Epithelial cell of esophagus (primary cell): ENCODE results near the gene EEF1A2.

ENCODE experiments used
- DNase-seq: peaks from one replicate; pipeline ENCODE4 v3.0.0; 2010; ENCODE audit warnings: low read depth
- H3K4me3 ChIP-seq: 2 replicates; pipeline ENCODE4 v1.5.1; 2011; ENCODE audit warnings: mild to moderate bottlenecking, low read length, control low read depth
- TF ChIP-seq, protein P1 (sequence below): IDR thresholded peaks from 2 replicates; pipeline ENCODE4 v1.5.1; 2011; ENCODE audit warnings: low read depth, mild to moderate bottlenecking, low read length, control low read depth, inconsistent platforms; ENCODE audit not compliant: insufficient read depth; ENCODE audit errors: missing control alignments

Gene EEF1A2

DNA sequence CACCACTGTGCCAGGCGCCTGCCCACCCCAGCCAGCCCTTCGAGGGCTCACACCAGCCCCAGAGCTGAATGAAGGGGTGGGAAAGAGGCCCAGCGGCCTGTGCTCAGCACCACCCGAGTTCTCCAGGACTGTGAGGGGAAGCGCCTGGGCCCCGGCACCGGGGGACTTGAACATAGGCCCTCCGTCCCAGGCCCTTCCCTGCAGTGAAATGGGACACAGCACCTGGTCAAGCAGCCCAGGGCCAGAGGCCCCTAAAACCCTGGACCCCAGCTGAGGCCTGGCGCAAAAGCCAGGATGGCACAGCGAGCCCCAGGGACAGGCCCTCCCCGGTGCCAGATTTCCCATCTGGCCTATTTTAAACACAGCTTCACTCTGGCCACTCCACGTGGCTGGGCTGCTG, 30.5 kb downstream of the EEF1A2 start:
- DNase-seq, result no peak
- TF ChIP-seq, protein P1, sequence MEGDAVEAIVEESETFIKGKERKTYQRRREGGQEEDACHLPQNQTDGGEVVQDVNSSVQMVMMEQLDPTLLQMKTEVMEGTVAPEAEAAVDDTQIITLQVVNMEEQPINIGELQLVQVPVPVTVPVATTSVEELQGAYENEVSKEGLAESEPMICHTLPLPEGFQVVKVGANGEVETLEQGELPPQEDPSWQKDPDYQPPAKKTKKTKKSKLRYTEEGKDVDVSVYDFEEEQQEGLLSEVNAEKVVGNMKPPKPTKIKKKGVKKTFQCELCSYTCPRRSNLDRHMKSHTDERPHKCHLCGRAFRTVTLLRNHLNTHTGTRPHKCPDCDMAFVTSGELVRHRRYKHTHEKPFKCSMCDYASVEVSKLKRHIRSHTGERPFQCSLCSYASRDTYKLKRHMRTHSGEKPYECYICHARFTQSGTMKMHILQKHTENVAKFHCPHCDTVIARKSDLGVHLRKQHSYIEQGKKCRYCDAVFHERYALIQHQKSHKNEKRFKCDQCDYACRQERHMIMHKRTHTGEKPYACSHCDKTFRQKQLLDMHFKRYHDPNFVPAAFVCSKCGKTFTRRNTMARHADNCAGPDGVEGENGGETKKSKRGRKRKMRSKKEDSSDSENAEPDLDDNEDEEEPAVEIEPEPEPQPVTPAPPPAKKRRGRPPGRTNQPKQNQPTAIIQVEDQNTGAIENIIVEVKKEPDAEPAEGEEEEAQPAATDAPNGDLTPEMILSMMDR, result no peak

DNA sequence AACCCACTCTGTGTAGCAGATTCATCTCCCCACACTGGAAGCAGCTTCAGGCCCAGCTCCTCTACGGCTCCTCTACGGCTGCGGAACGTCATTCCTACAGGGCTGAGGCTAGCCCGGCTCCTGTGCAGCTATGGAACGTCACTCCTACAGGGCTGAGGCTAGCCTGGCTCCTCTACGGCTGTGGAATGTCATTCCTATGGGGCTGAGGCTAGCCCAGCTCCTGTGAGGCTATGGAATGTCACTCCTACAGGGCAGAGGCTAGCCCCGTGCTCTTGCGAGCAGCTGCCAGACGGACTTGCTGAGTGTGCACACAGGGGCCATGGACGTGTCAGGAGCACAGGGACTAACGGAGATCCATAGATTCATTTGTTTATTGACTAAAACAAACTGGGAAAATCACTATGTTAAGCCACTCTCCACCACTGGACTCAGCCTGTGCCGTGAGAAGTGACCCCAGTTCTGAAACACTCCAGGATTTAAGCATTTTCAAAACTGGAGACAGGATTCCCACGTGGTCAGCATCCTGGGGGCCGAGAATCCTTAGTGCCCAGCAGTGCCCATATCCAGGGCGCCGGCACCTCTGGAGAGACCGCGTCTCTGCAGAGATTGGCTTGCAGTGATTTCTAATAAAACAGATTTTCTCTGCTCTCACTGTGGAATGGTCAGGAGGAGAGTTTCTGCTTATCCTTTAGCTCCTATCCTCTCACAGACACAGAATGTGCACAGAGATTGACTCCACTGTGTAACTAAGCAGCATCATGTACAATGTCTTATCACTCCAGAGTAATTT, 31.4 kb downstream of the EEF1A2 start:
- TF ChIP-seq, protein P1, result no peak
- DNase-seq, result no peak
- H3K4me3 ChIP-seq, result no peak overlapping the region

More for the DNA sequence above, 30.5 kb downstream of the EEF1A2 start:
- no peak overlapping the region for H3K4me3 ChIP-seq

DNA sequence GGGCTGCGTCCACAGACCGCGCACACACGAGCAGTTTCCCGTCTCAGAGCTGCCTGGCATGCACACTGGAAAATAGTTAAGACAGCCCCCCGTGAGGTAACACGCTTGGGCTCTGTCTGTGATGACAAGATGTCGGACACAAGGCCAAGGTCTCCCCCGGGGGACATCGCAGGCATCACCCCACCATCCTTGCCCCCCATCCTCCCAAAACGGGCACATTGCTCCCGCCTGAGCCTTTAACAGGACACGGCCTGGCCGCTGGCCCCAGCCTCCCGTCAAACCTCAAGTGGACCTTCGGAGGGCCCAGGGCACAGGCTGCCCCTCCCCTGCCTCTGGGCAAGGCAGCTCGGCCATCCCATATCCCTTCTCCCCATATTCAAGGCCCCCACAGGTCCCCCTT, 32.0 kb downstream of the EEF1A2 start:
- TF ChIP-seq, protein P1, result no peak

DNA sequence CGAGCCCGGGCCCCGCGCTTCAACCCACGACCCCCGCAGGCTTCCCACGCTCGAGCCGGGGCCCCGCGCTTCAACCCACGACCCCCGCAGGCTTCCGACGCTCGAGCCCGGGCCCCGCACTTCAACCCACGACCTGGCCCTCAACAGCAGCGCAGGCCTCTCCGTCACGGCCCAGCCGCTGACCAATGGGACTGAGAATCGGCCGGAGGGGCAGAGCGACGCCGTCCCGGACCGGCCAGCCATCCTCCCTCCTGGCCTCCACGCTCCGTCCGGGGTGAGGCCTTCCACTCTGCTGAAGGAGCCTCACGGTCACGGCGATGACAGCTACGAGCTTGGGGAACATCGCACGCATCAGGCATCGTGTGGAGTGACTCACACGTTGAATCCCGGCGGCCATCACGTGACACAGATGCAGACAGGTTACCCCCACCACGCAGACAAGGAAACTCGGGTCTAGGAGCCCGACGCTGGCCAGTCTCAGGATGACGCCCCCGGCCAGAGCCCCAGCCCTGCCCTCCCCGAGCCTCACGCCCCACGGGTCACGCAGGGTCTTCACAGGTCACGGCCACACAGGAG, 32.5 kb downstream of the EEF1A2 start:
- no peak for DNase-seq
- TF ChIP-seq, protein P1, result no peak
- H3K4me3 ChIP-seq, result no peak overlapping the region

More for the DNA sequence above, 32.0 kb downstream of the EEF1A2 start:
- no peak overlapping the region for H3K4me3 ChIP-seq
- no peak for DNase-seq

DNA sequence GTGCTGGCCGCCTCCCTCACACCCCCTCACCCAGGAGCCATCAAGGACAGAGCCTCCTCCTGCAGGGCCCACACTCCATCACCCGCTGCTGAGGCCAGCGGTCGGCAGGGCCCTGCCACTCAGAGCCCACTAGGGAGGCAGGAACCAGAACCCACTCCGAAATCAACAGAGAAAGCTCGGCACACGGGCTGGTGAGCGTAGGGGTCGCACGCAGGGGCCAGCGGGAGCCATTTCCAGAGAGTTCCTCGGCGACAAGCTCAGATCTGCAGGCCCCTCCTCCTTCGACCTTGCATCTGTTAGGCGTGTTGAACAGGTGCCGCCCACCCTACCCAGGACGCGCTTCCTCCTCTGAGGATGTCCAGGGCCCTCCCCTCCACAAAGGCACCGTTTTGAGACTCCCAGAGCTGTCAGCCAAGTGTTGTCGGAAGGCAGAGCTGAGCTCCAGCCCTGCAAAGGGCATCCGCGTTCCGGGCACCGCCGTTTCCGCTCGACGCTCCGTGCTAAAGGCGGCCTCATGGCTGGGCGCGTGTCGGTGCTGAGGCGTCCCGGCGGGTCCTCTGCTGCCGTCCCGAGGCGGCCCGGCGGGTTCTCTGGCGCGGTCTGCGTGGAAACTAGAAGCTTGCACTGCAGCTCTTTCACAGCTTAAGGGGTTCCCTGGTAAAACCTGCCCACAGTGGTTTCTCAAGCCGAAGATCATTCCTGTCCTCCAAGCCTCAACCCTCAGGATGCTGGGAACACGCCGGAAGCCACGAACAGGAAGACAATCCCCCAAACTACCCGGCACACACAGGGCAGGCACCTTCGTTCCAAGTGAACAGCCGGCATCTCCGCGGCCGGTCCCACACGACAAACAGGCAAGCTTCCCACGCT, 33.3 kb downstream of the EEF1A2 start:
- DNase-seq, result no peak
- TF ChIP-seq, protein P1, result no peak
- no peak overlapping the region for H3K4me3 ChIP-seq

DNA sequence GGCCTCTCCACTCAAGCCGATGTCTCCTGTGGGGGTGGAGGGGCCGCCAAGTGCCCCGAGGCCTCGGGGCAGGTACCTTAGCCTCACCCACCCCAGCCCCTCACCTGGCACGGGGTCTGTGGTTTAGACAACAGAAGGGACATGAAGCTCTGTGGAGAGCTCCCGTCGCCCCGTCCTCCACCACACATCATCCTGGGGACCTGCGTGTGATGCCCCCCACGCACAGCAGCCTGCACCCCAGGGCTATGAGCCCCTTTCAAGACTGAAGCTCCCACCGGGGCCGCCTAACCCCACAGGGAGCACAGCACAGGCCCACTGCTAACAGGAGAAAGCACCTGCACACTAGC, 34.6 kb downstream of the EEF1A2 start:
- no peak for DNase-seq
- TF ChIP-seq, protein P1, result no peak
- H3K4me3 ChIP-seq, result no peak overlapping the region
